NB4 (cell line): ENCODE data around the gene C1QB.

Experiments used
- DNase-seq: peaks from one replicate; pipeline ENCODE4 v3.0.0; 2010; ENCODE audit warnings: low read depth
- H3K4me3 ChIP-seq: one replicate; pipeline ENCODE4 v1.5.1; 2011; ENCODE audit warnings: mild to moderate bottlenecking, low read depth, low read length, moderate library complexity
- MYC ChIP-seq: IDR thresholded peaks from 2 replicates; pipeline ENCODE4 v1.6.1; 2011; ENCODE audit warnings: low read depth, low read length
- POLR2A ChIP-seq: IDR thresholded peaks from 2 replicates; pipeline ENCODE4 v1.6.1; 2011; ENCODE audit warnings: mild to moderate bottlenecking; ENCODE audit not compliant: insufficient read length; ENCODE audit errors: extremely low read depth
- TF ChIP-seq, protein P1 (sequence below): IDR thresholded peaks from 2 replicates; pipeline ENCODE4 v1.6.1; 2011; ENCODE audit warnings: low read depth, low read length
- TF ChIP-seq, protein P2 (sequence below): IDR thresholded peaks from one replicate; pipeline ENCODE4 v1.5.1; 2012; ENCODE audit warnings: low read depth, low read length

C1QB gene

DNA sequence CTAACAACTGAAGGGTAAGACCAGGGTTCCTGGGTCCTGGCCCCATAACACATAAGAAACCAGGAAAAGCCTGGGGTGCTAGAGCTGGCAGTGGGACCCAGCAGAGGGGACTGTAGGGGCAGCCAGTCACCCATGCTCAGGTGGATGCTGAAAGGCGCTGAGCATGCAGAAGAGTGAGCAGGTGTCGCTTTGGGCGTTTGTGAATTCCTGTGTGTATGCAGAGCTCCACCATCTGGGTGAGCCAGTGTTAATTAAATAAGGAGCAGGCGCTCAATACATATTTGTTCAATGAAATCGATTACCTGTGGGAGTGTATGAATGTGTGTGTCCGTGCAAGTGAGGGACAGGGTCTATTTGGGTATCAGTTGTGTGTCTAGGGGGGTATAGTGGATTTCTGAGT lies 16.1 kb upstream of the C1QB start:
- H3K4me3 ChIP-seq = no peak overlapping the region
- DNase-seq = no peak
- no peak for TF ChIP-seq MYC

DNA sequence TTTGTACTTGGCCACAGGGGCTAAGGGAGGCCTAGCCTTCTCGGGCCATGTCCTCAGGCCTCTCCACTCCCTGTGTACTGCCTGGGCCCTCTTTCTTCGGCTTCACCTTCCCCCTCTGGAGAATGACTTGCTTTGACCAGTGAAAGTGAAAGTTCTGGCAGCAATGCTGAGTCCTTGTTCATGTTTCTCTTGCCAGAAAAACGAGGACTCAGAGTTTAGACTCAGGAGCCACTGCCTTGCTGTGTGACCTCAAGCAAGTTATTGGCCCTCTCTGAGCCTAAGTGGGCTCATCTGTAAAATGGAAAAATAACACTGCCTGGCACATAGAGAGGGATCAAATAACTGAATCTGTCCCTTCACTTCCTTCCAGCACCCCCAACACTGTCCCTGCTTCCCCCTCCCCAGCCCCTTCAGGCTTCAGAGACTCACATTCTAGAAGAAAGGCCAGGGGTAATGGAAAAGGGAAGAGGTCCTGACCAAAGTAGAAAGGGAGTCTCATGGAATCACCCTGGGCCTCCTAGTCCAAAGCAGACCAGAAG lies 15.1 kb upstream of the C1QB start:
- TF ChIP-seq, protein P1, sequence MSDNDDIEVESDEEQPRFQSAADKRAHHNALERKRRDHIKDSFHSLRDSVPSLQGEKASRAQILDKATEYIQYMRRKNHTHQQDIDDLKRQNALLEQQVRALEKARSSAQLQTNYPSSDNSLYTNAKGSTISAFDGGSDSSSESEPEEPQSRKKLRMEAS = no peak
- TF ChIP-seq MYC = no peak
- TF ChIP-seq, protein P2, sequence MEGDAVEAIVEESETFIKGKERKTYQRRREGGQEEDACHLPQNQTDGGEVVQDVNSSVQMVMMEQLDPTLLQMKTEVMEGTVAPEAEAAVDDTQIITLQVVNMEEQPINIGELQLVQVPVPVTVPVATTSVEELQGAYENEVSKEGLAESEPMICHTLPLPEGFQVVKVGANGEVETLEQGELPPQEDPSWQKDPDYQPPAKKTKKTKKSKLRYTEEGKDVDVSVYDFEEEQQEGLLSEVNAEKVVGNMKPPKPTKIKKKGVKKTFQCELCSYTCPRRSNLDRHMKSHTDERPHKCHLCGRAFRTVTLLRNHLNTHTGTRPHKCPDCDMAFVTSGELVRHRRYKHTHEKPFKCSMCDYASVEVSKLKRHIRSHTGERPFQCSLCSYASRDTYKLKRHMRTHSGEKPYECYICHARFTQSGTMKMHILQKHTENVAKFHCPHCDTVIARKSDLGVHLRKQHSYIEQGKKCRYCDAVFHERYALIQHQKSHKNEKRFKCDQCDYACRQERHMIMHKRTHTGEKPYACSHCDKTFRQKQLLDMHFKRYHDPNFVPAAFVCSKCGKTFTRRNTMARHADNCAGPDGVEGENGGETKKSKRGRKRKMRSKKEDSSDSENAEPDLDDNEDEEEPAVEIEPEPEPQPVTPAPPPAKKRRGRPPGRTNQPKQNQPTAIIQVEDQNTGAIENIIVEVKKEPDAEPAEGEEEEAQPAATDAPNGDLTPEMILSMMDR = no peak
- TF ChIP-seq POLR2A = no peak

DNA sequence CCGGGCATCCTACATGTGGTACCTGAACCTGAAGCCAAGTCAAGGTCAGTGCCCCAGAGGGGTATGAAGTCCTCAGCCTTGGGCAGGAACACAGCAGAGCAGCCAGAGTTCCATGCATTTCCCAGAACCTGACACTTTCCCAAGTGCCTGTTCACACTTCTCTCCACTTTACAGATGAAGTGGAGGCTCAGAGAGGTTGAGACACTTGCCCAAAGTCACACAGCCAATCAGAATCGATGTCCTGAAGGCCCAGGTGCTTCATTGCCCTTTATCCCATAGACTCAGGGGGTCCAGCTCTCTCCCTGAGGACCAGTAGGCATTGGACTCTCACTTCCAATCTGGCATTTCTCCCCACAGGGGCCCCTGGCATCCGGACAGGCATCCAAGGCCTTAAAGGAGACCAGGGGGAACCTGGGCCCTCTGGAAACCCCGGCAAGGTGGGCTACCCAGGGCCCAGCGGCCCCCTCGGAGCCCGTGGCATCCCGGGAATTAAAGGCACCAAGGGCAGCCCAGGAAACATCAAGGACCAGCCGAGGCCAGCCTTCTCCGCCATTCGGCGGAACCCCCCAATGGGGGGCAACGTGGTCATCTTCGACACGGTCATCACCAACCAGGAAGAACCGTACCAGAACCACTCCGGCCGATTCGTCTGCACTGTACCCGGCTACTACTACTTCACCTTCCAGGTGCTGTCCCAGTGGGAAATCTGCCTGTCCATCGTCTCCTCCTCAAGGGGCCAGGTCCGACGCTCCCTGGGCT lies 14.4 kb upstream of the C1QB start:
- no peak for DNase-seq
- H3K4me3 ChIP-seq = no peak overlapping the region
- no peak for TF ChIP-seq POLR2A
- TF ChIP-seq, protein P2 = no peak
- no peak for TF ChIP-seq MYC
- TF ChIP-seq, protein P1 = no peak

More for the DNA sequence above, 15.1 kb upstream of the C1QB start:
- DNase-seq = no peak
- no peak overlapping the region for H3K4me3 ChIP-seq

DNA sequence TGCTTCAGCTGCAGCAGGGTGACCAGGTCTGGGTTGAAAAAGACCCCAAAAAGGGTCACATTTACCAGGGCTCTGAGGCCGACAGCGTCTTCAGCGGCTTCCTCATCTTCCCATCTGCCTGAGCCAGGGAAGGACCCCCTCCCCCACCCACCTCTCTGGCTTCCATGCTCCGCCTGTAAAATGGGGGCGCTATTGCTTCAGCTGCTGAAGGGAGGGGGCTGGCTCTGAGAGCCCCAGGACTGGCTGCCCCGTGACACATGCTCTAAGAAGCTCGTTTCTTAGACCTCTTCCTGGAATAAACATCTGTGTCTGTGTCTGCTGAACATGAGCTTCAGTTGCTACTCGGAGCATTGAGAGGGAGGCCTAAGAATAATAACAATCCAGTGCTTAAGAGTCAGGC lies 13.8 kb upstream of the C1QB start:
- TF ChIP-seq MYC = no peak
- TF ChIP-seq POLR2A = no peak
- TF ChIP-seq, protein P2 = no peak
- TF ChIP-seq, protein P1 = no peak
- H3K4me3 ChIP-seq = no peak overlapping the region
- peak; percentile 53 for DNase-seq

DNA sequence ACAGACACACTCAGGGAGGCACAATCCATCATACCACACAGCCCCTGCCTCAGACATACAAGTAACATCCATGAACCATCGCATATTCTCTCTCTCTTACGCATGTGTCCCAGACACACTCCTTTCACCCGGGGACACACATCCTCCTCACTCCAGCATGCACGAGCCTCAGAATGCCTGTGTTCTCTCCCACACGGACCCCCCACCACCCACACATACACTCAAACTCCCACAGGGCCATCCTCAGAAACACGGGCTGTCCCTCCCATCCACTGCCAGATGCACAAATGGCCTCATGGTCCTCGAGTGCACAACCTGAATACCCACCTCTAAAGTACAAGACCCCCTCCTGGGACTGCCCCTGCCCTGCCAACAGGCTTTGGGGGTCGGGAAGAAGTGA lies 11.8 kb upstream of the C1QB start:
- no peak for DNase-seq
- no peak overlapping the region for H3K4me3 ChIP-seq
- no peak for TF ChIP-seq POLR2A
- TF ChIP-seq, protein P1 = no peak
- no peak for TF ChIP-seq MYC
- TF ChIP-seq, protein P2 = no peak

DNA sequence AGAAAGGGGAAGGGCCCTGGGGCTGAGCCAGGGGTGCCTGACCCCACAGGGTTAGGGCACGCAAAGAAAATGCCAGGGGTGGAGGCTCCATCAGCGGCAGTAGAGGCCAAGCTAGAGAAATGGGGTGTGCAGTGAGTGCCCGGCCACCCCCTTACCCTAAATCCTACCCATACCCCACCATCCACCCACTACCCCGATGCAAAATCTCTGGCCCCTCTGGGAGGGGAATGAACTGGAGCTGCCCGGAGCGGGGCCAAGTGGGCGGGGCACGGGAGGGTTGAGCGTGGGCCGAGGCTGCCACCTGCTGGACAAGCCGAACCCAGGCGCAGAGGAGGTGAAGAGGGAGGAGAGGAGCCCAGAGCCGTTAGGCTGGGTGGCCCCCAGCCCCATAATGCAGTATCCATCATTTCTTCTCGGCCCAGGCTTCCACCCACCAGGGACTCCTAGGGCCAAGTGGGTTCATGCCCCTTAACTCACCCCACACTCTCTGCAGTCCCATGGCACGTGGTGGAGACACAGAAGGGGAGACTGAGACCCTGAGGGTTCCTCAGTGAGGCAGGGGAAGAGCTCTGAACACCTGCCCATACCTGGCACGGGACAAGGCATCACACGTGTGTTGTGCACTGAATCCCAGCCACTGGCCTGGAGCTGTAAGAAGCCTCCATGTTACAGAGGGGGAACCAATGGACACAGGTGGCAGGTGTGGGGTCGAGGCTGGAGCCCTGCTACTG lies 11.0 kb upstream of the C1QB start:
- TF ChIP-seq, protein P2 = peak; percentile 64
- TF ChIP-seq MYC (0 out of 2 replicates have a peak, but pooled peaks have one; percentile 21), POLR2A (no peak)
- TF ChIP-seq, protein P1 = 0 out of 2 replicates have a peak, but pooled peaks have one; percentile 21
- no peak overlapping the region for H3K4me3 ChIP-seq
- DNase-seq = peak; percentile 62
